GM18517 (cell line): ENCODE measurements around the gene BRPF1.

Source experiments
- ATAC-seq: cut with Tn5 transposase; IDR thresholded peaks from one replicate; pipeline ENCODE4 v1.9.1; 2021; ENCODE audit warnings: mild to moderate bottlenecking, moderate library complexity; ENCODE audit not compliant: unreplicated experiment

The BRPF1 gene

DNA sequence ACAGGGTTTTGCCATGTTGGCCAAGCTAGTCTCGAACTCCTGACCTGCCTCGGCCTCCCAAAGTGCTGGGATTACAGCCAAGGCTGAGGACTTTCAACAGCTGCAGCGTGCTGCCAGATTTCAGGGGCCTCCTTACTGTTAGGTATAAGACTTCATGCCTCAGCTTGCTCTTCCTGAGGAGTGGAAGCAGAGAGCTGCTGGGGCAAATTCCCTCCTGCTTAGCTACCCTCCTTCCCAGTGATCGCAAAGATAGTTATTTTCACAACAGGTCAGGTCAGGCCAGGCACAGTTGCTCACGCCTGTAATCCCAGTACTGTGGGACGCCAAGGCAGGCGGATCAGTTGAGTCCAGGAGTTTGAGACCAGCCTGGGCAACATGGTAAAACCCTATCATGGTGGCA is 30.5 kb upstream of the BRPF1 start:
- ATAC-seq = no peak

DNA sequence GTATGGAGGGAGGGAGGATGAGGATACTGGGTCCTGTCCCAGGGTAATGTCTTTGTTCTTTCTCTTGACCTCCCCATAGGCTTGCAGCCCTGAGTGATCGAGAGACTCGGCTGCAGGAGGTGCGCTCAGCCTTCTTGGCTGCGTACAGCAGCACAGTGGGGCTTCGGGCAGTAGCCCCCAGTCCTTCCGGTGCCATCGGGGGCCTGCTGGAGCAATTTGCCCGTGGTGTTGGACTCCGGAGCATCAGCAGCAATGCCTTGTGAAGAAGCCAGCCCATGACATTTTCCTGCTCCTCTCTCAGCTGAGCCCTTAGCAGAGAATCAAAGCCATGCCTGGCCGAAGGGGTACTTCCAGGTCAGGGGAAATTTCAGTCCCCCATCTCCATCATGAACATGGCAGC is 29.8 kb upstream of the BRPF1 start:
- no peak for ATAC-seq

DNA sequence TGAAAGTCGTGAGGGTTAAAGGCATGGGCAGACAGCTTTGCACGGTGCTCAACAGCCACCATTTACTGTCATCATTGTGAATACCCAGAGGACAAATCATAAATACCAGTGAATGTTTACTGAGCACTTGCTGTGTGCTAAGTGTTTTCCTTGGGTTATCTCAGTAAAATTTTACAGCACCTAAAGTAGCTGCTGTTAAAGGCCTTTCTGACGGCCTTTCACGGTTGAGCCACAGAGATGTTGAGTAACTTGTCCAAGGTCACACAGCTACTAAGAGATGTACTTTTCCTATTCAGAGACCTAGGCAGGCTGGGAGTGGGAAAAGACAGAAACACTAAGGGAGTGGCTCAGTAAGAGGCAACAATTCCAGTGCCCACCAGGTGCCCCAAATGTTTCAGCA is 28.3 kb upstream of the BRPF1 start:
- no peak for ATAC-seq

DNA sequence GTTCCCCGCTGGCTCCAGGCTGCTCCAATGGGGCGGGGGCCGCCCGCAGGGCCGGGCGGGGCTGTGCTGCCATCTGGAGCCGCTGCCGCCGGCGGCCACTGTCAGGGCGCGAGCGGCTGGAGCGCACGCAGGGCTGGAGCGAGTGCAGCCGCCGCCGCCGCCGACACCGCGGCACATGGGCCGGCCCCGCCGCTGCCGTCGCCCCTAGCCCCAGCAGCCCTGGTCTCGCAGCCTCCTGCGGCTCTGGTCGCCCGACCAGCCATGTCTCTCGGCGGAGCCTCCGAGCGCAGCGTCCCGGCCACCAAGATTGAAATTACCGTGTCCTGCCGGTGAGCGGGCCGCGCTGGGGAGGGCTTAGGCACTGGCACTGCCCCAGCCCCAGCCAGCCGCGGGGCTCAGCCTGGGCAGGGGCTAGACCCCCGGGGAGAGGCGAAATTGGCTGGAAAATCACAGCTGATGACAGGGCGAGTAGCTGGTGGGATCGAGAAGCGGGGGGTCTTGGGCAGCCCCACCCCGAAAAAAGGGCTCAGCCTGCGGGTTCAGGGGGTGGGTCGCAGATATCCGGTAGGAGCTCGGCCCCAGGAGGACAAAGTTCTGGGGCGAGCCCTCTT is 27.7 kb upstream of the BRPF1 start, which contains the start of gene CPNE9:
TSS of gene CPNE9 (plus strand) at position 98 of the 611 bp plus-strand sequence. CDS start at position 262, 164 bp downstream.
- no peak for ATAC-seq

DNA sequence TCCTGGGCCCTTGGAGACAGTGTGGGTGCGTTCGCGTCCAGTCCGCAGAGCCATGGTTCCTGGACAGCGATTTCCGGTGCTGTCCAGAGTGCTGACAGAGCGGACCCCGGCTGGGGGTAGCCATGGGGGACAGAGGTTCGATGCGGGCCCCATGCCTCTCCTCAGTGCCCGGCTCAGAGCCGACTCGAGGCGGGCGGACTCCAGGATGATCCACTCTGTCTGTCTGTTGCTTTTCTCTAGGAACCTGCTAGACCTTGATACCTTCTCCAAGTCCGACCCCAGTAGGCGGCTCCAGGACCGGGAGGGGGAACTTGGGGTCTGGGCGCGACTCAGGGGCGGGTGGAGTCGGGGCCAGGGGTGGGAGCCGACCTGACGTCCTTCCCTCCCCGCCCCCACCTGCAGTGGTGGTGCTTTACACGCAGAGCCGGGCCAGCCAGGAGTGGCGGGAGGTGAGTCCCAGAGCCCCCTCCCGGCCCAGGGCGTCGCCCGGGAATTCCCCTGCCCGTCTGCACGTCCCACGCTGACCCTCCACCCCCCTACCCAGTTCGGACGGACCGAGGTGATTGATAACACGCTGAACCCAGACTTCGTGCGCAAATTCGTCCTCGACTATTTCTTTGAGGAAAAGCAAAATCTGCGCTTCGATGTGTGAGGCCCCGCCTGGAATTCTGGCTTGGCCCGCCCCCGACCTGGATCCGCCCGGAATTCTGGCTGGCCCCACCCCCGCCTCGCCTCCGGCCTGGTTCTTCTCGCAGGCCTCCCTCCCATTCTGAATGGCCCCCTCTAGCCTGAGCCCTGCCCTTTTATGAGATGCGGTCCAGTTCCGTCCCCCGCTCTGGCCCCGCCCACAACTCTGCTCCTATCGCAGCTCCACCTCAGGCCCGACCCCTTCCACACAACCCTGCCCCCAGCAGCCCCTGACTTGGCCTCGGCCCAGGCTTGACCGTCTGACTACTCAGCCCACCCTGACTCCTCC is 26.9 kb upstream of the BRPF1 start:
- ATAC-seq = no peak

DNA sequence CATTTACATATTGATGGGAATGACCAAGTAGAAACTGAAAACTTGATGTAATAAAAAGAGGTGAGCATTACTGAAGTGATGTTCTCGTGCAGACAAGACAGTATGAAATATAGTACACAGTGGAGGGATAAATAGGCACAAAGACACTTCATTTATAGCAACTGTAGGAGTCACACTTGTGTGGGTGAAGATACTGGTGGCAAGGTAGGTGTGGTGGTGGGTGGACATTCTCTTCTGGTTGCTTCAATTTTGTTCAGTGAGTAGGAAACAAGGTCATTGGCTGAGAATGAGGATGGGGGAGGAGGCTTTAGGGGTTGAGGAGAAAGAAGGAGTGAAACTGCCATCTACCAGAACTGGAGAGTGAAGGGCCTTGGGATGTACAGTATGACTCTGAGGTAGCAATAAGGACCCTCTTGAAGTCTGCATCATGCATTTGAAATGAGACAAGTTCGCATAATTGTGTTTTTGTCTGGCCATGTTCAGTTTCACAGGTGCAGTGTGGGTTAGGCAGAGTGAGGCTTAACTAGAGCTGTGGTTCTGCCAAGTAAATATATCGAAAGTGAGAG is 21.3 kb upstream of the BRPF1 start:
- no peak for ATAC-seq

DNA sequence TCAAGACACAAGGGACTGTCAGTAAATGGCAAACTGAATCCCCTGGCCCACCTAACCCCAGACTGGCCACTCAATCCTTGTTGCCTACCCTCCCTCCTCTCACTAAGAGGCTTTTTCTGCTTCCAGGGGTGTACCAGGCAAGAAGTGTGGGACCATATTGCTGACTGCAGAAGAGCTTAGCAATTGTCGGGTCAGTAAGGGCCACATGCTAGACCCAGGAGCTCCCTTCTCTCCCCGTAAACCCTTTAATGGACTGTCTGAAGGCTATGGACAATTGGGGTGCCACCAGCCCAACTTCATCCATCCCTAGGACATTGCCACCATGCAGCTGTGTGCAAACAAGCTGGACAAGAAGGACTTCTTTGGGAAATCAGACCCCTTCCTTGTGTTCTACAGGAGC is 19.1 kb upstream of the BRPF1 start:
- no peak for ATAC-seq

DNA sequence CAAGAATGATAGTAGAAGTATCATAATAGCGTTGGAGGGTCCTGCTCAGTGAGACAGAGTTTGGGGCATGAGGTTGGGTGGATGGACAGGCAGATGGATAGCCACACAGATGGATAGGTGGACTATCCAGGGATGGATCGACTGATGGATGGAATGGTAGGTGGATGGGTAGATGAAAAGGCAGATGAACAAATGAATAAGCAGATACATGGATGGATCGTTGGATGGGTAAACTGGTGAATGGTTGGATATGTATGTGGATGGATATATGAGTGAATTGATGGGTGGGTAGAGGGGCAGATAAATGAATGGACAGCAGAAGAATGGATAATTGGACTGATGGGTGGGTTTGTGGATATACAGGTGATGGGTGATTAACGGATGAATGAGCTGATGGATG is 18.4 kb upstream of the BRPF1 start:
- ATAC-seq = no peak

DNA sequence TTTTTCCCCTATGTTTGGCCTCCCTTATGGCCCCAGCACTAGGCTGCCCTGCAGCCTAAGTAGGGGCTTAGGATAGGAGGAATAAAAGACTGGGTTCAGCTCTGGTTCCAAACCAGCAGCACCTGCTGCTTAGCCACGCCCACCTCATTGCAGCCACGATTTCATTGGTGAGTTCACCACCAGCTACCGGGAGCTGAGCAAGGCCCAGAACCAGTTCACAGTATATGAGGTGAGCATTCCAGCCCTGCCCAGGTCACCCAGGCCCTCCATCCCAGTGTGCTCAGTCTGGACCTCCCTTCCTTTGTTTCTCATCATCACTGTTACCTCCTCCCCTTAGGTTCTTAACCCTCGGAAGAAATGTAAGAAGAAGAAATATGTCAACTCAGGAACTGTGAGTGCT is 16.4 kb upstream of the BRPF1 start:
- no peak for ATAC-seq

DNA sequence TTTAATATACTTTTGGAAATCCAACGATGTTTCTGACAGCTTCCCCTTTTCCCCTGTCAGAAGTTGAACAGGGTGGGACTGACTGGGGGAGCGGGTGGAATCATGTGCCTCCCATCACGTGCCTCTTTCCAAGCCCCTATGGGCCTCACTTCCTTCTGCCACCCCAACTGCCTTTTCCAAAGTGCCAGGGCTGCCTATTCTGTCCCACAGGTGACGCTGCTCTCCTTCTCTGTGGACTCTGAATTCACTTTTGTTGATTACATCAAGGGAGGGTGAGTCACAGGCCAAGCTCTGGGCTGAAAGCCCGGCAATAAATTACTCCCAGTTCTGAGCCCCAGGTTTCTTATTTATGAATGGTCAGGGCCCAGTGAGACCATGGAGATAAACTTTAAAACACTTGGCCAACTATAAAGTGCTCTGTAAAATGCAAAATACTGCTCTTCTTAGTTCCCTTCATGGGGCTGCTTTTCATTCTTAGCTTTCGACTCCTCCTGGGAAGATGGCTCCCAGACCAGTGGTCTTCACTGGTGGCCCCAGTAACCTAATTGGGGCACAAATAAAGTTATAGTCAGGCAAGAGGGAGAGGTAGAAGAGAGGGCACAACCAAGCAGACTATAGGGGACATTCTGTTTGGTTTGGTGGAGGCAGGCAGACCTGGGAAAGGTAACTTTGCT is 15.6 kb upstream of the BRPF1 start:
- no peak for ATAC-seq

DNA sequence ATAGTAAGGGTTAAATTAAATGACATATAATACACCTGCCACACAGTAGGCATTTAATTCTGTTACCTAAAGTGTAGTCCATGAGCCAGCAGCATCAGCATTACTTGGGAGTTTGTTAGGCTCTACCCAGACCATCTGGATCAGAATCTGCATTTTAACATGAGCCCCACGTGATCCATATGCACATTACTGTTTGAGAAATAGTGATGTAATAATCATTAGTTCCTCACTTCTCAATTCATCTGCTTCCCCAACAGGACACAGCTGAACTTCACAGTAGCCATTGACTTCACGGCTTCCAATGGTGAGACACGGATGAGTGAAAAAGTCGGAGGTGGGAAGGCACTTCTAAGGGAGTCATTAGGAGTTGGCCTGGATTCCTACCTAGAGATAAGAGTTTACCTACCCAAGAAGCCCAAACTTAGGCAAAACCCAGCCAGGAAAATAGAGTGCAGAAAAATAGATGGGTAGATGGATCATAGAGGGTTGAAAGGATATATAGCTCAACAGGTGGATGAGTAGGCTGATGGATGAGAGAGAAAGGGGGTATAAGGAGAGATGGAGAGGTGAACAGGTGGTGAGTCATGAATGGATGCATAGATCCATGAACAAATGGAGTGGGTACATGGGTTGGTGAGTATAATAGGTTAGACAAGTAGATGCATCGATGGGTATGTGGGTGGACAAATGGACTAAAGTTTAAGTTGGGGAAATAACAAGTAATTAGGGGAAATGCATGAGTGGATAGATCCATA is 14.6 kb upstream of the BRPF1 start:
- ATAC-seq = no peak

DNA sequence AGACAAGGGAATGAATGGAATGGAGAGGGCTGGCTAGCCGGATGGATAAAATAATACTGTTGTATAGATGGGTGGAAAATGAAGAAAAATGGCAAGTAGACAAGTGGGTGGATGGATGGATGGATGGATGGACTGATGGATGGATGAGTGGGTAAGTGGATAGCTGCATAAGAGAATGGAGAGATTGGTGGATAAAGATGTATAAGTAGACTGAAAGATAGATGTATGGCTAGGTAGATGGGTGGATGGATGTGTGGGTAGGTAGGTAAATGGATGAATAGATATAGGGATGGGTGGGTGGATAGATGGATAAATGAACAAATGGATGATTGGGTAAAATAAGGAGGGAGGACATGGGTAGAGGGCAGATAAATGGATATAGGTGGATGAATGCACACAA is 14.0 kb upstream of the BRPF1 start:
- ATAC-seq = no peak

DNA sequence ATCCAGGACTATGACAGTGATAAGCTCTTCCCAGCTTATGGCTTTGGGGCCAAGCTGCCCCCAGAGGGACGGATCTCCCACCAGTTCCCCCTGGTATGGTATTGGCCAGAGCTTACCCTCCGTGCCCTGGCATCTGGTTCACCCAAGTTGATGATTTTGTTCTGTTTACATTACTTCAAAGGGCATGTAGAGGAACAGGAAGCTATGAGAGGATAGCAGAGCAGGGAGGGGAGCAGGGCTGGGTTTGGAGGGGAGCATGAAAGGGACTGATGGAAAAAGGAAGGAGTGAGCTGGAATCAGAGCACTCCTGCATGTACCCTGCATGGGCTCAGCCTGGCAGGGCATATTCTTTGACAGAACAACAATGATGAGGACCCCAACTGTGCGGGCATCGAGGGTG is 13.4 kb upstream of the BRPF1 start:
- ATAC-seq = no peak

DNA sequence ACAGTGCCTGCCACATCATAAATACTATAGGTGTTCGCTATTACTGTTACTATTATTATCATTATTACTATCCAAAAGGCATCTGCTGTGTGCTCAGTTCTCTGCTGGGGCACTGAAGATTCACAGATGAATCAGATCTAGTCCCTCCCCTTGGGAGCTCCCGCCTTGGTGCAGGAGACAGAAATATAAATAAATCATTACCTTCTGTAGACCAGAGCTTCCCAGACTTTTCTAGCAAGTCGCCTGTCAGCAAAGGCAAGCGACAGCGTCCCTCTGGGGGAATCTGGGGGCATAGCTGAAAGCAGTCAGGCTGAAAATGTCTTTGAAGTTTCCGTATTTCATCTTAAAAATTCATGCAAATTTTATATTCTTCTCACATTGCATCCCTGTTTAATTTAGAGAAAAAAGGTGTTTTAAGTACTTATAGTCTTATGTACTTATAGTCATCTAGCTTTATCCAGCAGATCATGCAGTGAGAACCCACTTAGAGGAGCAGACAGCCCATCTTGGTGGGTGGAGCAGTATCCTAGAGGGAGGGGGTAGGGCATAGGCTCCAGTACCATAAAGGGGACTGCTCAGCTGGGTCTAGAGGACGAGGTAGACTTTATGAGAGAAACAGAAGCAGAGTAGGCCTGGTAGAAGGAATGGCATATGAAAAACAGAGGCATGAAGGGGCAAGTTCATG is 10.4 kb upstream of the BRPF1 start:
- no peak for ATAC-seq

DNA sequence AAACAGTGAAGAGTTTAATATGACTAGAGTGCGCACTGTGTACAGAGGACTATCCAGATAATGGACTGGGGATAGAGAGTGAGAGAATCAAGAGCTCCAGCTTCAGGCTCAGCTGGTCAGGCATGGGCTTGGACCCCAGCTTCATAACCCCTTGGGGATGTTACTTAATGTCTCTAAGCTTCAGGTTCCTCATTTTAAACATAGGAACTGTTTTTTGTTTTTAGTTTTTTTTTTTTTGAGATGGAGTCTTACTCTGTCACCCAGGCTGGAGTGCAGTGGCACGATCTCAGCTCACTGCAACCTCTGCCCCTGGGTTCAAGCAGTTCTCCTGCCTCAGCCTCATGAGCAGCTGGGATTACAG is 9.9 kb upstream of the BRPF1 start:
- ATAC-seq = no peak

DNA sequence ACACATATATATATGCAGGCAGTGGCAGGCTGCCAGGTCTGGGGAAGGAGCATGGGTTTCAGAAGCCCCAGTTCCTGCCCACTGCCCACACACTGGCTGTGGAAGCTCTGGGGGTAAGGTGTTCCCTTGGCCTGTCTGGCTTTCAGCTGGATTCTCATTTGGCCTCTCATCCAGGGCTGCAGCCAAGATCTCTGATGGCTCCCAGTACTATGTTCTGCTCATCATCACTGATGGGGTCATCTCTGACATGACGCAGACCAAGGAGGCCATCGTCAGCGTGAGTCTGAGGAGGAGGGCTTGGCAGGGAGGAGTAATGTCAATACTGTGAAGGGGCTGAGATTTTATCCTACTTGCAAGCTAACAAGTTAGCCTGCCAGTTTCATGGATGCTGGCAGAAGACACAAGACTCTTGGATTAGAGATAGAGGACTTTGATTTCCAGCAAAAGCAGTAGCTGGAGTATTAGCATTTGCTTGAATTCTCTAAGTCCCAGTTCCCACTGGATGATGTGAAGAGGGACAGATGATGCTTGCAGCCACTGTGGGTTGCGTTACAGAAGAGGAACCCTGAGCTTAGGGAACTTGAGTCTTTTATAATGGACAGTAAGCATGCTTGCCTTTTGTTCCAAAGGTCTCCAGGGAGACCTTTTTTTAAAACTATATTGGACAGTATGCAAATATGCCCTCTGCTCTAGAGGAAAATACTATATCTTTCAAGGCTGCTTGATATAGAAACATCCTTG is 5.6 kb upstream of the BRPF1 start:
- no peak for ATAC-seq

DNA sequence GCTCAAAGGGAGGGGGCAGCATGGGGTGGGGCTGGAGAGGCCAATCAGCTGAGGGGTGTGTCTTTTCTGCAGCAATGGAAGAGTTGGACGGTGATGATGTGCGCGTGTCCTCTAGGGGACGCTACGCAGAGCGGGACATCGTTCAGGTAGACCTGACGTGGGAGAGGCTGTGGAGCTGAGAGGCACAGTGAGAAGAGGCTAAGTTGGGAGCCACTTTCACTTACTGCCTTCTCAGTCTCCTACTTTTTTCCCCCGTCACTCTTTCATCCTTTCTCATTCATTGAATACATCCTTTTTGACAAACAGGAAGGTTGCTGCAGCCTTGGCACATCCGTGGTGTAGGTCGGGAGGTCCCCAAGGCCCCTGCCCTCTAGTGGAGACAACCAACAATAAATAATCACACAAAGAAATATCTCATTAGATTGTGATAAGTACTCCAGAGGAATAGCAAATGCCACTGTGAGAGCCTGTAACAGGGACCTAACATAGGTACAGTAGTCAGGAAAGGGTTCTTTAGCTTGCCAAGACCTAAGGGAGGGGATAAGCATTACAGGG is 4.4 kb upstream of the BRPF1 start:
- ATAC-seq = peak; percentile 32

DNA sequence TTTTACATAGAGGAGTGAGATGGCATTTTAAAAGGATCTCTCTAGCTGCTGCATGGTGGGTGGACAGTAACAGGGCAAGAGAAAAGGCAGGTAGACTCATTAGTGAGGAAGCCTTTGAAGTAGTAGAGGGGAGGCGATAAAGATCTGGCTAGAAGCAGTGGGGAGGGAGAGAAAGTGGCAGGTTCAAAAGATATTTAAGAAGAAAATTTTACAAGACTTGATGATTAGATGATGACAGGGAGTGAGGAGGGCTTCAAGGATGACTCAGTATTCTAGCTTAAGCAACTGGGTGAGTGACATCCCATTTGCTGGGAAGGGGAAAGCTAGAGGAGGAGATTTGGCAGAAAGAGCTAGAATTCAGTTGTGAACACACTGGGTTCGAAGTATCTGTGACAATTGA is 3.8 kb upstream of the BRPF1 start:
- ATAC-seq = no peak

DNA sequence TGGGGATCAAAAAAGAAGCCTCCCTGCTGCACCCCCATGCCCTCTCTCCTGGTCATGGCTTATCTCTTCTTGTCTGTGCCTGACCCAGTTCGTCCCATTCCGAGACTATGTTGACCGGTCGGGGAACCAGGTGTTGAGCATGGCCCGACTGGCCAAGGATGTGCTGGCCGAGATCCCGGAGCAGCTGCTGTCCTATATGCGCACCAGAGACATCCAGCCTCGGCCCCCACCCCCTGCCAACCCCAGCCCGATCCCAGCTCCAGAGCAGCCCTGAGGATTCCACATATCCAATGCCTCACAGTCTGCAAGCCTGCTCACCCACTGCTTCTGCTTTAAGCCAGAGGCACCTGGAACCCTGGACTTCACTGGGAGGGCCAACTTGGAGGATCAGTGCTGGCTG is 2.1 kb upstream of the BRPF1 start:
- ATAC-seq = no peak
